Hair follicular keratinocyte (primary cell): ENCODE data around the gene SELENOI. TPM values are rescaled to one million over a fixed set of nuclear protein-coding genes. Genes with fewer than 3 reads are reported as not detected.

Experiments
- total RNA-seq: library from RNA; depleted of rRNA; stranded (reverse); fragments of >200 nt; gene quantifications from 2 replicates; pipeline ENCODE4 v1.2.3, GENCODE V29; 2015

The SELENOI gene
- 24.4 and 24.7 TPM in 2 replicates for total RNA-seq

GRCh38 chr2:26345545-26346453 is at the start of gene SELENOI:
Gene SELENOI, plus strand, starts transcription at chr2:26346143. Its CDS starts 90 bp downstream, at chr2:26346233.

GRCh38 chr2:26346454-26347053 is 611 bp downstream of the SELENOI start, which contains the start of gene ADGRF3:
Gene ADGRF3, minus strand, starts transcription at chr2:26346789. Its CDS starts 555 bp downstream, at chr2:26346234.

GRCh38 chr2:26401739-26402541 is 56.0 kb downstream of the SELENOI start, which contains the start of gene DRC1:
Gene DRC1, plus strand, starts transcription at chr2:26401920. Its CDS starts 70 bp downstream, at chr2:26401990.

Other genes starting within 250 kb of the SELENOI start
- gene GAREM2, start 173.1 kb upstream of the SELENOI start, total RNA-seq = 0.19 and 0.94 TPM in 2 replicates
- gene HADHA, start 101.5 kb upstream of the SELENOI start, total RNA-seq = 129 and 148 TPM in 2 replicates
- 79.0 and 102 TPM in 2 replicates for gene HADHB, start 101.2 kb upstream of the SELENOI start, total RNA-seq
- 0.08 TPM in 1 of 2 replicates, not detected in the other for gene ADGRF3, start 646 bp downstream of the SELENOI start, total RNA-seq
- not detected in 2 replicates for gene DRC1, start 55.8 kb downstream of the SELENOI start, total RNA-seq
- gene OTOF, start 132.0 kb downstream of the SELENOI start, total RNA-seq = not detected in 2 replicates